OCI-LY1 (cell line): ENCODE measurements around the gene C13orf46.

Source experiments
- H2AFZ ChIP-seq: fragments of 200-600 bp; sonication (generic), shearing (Covaris generic); 2 replicates; pipeline ENCODE4 v1.6.0; 2014; ENCODE audit warnings: antibody characterized with exemption, mild to moderate bottlenecking, low read length
- H3F3A ChIP-seq: fragments of 200-600 bp; sonication (generic), shearing (Covaris generic); 2 replicates; pipeline ENCODE4 v1.6.0; 2014; ENCODE audit warnings: mild to moderate bottlenecking, antibody characterized with exemption, low read length, moderate library complexity; ENCODE audit not compliant: insufficient read depth
- H3K27ac ChIP-seq: fragments of 200-600 bp; sonication (generic); 2 replicates; pipeline ENCODE4 v1.5.1; 2014; ENCODE audit warnings: low read length, mixed run types, mild to moderate bottlenecking, low read depth; ENCODE audit not compliant: poor library complexity, severe bottlenecking
- H3K27me3 ChIP-seq: fragments of 200-600 bp; sonication (generic); 2 replicates; pipeline ENCODE4 v1.6.0; 2014; ENCODE audit warnings: antibody characterized with exemption, mild to moderate bottlenecking, low read length, moderate library complexity; ENCODE audit not compliant: insufficient read depth
- H3K36me3 ChIP-seq: fragments of 200-600 bp; sonication (generic); 2 replicates; pipeline ENCODE4 v1.6.1; 2014; ENCODE audit warnings: mild to moderate bottlenecking, antibody characterized with exemption, low read length, moderate library complexity, mixed read lengths; ENCODE audit not compliant: insufficient read depth
- H3K4me1 ChIP-seq: fragments of 200-600 bp; sonication (generic); 2 replicates; pipeline ENCODE4 v1.5.1; 2014; ENCODE audit warnings: mild to moderate bottlenecking, low read length, moderate library complexity; ENCODE audit not compliant: insufficient read depth, severe bottlenecking
- H3K4me2 ChIP-seq: fragments of 200-600 bp; sonication (generic), shearing (Covaris generic); 2 replicates; pipeline ENCODE4 v1.6.1; 2014; ENCODE audit warnings: low read length
- H3K4me3 ChIP-seq: fragments of 200-600 bp; sonication (generic); 2 replicates; pipeline ENCODE4 v1.5.1; 2014; ENCODE audit warnings: low read length, low read depth, mild to moderate bottlenecking, mixed read lengths; ENCODE audit not compliant: poor library complexity, severe bottlenecking
- H3K79me2 ChIP-seq: fragments of 200-600 bp; shearing (Covaris generic); 2 replicates; pipeline ENCODE4 v1.6.1; 2016; ENCODE audit warnings: mixed run types, low read length, mixed read lengths; ENCODE audit not compliant: insufficient read depth
- H3K9ac ChIP-seq: fragments of 200-600 bp; sonication (generic), shearing (Covaris generic); 2 replicates; pipeline ENCODE4 v1.6.1; 2014; ENCODE audit warnings: mild to moderate bottlenecking, low read length, mixed read lengths
- H3K9me2 ChIP-seq: fragments of 200-600 bp; sonication (generic), shearing (Covaris generic); 2 replicates; pipeline ENCODE4 v1.6.1; 2014; ENCODE audit warnings: low read depth, mild to moderate bottlenecking, low read length, mixed read lengths
- H3K9me3 ChIP-seq: fragments of 200-600 bp; shearing (Covaris generic); 2 replicates; pipeline ENCODE4 v1.6.1; 2014; ENCODE audit warnings: low read length, mixed read lengths
- H4K20me1 ChIP-seq: fragments of 200-600 bp; sonication (generic), shearing (Covaris generic); 2 replicates; pipeline ENCODE4 v1.6.0; 2016; ENCODE audit warnings: mild to moderate bottlenecking, low read length; ENCODE audit not compliant: insufficient read depth
- CTCF ChIP-seq: fragments of 200-600 bp; sonication (generic), shearing (Covaris generic); IDR thresholded peaks from 2 replicates; pipeline ENCODE4 v1.5.1; 2017; ENCODE audit warnings: mild to moderate bottlenecking, antibody characterized with exemption, low read length, moderate library complexity, mixed read lengths
- EZH2 ChIP-seq: fragments of 200-600 bp; sonication (generic), shearing (Covaris generic); IDR thresholded peaks from 2 replicates; pipeline ENCODE4 v1.8.0; 2017; ENCODE audit warnings: borderline replicate concordance, mixed run types, mild to moderate bottlenecking, antibody characterized with exemption, low read length, moderate library complexity, mixed read lengths

Gene C13orf46

DNA sequence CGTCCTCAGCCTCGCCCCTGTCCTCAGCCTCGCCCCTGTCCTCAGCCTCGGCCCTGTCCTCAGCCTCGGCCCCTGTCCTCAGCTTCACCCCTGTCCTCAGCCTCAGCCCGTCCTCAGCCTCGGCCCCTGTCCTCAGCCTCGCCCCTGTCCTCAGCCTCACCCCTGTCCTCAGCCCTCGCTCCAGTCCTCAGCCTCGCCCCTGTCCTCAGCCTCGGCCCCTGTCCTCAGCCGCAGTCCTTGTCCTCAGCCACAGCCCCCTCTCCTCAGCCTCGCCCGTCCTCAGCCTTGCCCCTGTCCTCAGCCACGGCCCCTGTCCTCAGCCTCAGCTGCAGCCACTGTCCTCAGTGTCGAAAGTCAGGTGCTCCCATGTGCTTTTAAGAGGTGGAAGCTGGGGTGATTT lies 10.5 kb downstream of the C13orf46 start:
- peaks cover 6% of the 10 kb centered on the region; the same call in 1 of the 2 replicates for H3K27me3 ChIP-seq
- no peaks in the 10 kb centered on the region for H4K20me1 ChIP-seq
- H3K36me3 ChIP-seq = no peaks in the 10 kb centered on the region; the same call in 1 of the 2 replicates
- H3F3A ChIP-seq = no peaks in the 10 kb centered on the region
- H3K4me3 ChIP-seq = no peak overlapping the region
- TF ChIP-seq CTCF (no peak), EZH2 (no peak)
- H2AFZ ChIP-seq = no peak overlapping the region
- no peaks in the 10 kb centered on the region for H3K4me1 ChIP-seq
- H3K9me2 ChIP-seq = no peaks in the 10 kb centered on the region
- H3K4me2 ChIP-seq = no peak overlapping the region
- H3K27ac ChIP-seq = no peak overlapping the region
- H3K9ac ChIP-seq = no peak overlapping the region
- H3K9me3 ChIP-seq = peaks cover 23% of the 10 kb centered on the region
- H3K79me2 ChIP-seq = no peaks in the 10 kb centered on the region

DNA sequence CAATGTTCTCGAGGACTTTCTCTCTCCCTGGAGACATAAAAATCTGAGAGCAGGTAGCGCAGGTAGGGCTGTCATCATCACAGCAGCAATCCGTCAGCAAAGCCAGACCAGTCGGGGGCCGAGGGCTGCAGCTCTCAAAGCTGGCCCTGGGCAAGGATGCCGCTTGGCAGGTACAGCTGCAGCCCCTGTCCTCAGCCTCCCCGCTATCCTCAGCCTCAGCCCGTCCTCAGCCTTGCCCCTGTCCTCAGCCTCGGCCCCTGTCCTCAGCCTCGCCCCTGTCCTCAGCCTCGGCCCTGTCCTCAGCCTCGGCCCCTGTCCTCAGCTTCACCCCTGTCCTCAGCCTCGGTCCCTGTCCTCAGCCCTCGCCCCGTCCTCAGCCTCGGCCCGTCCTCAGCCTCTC lies 10.9 kb downstream of the C13orf46 start:
- Histone ChIP-seq H3K4me3 (no peak overlapping the region), H3K9me3 (peaks cover 24% of the 10 kb centered on the region)
- TF ChIP-seq CTCF (no peak), EZH2 (no peak)

GRCh38 chr13:113962386-113962785 lies 11.5 kb downstream of the C13orf46 start:
- TF ChIP-seq CTCF (no peak), EZH2 (no peak)
- no peak overlapping the region for H2AFZ ChIP-seq

More for the DNA sequence above, 10.9 kb downstream of the C13orf46 start:
- peaks cover 6% of the 10 kb centered on the region; the same call in 1 of the 2 replicates for H3K27me3 ChIP-seq
- no peaks in the 10 kb centered on the region for H3K79me2 ChIP-seq
- H3K9ac ChIP-seq = no peak overlapping the region
- no peaks in the 10 kb centered on the region for H3K4me1 ChIP-seq
- H3K4me2 ChIP-seq = no peak overlapping the region
- no peaks in the 10 kb centered on the region for H4K20me1 ChIP-seq
- no peaks in the 10 kb centered on the region for H3F3A ChIP-seq
- no peaks in the 10 kb centered on the region; the same call in 1 of the 2 replicates for H3K36me3 ChIP-seq
- H3K9me2 ChIP-seq = no peaks in the 10 kb centered on the region
- no peak overlapping the region for H2AFZ ChIP-seq
- H3K27ac ChIP-seq = no peak overlapping the region

More at GRCh38 chr13:113962386-113962785, 11.5 kb downstream of the C13orf46 start:
- Histone ChIP-seq H3K4me1 (no peaks in the 10 kb centered on the region), H3K79me2 (no peaks in the 10 kb centered on the region), H3K4me2 (no peak overlapping the region), H3K27ac (no peak overlapping the region), H3K4me3 (no peak overlapping the region), H3K9me2 (no peaks in the 10 kb centered on the region), H4K20me1 (no peaks in the 10 kb centered on the region), H3K27me3 (peaks cover 6% of the 10 kb centered on the region; the same call in 1 of the 2 replicates), H3K9me3 (peaks cover 24% of the 10 kb centered on the region), H3K36me3 (no peaks in the 10 kb centered on the region; the same call in 1 of the 2 replicates), H3F3A (no peaks in the 10 kb centered on the region), H3K9ac (no peak overlapping the region)
